ENCODE data around the gene U2AF2.

Gene U2AF2

GRCh38 chr19:55647732-55648584, 6.9 kb upstream of the U2AF2 start, which contains the start of gene CCDC106:
Gene CCDC106, plus strand, starts transcription at chr19:55648212. Its CDS starts 835 bp downstream, at chr19:55649047.
- peak; percentile 80 for DNase-seq (ENCODE audit: low read depth)
- H3K4me3 ChIP-seq (ENCODE audit: low read depth, low read length), result peak within 1 kb of the TSS; percentile 80
- TF ChIP-seq, protein P1, sequence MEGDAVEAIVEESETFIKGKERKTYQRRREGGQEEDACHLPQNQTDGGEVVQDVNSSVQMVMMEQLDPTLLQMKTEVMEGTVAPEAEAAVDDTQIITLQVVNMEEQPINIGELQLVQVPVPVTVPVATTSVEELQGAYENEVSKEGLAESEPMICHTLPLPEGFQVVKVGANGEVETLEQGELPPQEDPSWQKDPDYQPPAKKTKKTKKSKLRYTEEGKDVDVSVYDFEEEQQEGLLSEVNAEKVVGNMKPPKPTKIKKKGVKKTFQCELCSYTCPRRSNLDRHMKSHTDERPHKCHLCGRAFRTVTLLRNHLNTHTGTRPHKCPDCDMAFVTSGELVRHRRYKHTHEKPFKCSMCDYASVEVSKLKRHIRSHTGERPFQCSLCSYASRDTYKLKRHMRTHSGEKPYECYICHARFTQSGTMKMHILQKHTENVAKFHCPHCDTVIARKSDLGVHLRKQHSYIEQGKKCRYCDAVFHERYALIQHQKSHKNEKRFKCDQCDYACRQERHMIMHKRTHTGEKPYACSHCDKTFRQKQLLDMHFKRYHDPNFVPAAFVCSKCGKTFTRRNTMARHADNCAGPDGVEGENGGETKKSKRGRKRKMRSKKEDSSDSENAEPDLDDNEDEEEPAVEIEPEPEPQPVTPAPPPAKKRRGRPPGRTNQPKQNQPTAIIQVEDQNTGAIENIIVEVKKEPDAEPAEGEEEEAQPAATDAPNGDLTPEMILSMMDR (IDR thresholded peaks at IDR 0.05; ENCODE audit: insufficient read depth, low read depth, low read length, missing control alignments), result no peak

DNA sequence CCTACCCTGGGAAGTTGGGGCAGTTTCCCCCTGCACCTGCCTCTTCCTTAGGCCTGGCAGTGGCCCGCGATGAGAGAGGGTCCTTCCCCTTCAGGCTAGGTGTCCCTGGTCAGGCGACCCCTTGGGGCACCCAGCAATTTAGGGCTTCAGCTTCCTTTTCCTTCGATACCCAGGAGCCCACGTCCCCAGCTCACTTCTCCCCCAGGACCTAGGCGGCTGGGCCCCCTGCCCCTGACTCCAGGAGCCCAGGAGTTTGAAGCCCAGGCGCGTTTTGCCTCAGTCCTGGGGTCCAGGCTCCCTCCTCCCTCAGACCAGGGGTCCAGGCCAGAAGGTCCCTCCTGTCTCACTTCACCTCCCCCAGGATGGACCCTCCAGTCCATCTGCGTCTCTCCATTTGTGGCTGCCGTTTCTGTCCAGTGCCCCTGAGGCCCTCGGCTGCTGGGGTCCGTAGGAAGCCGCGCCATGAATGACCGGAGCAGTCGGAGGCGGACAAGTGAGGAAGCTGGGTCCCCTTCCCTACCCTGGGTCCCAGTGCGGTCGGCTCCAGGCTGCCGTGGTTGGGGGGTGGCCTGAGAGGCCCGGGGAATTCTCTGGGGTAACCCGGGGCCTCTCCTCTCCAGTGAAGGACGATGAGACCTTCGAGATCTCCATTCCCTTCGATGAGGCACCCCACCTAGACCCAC, 6.1 kb upstream of the U2AF2 start:
- TF ChIP-seq, protein P1 (IDR thresholded peaks at IDR 0.05; ENCODE audit: insufficient read depth, low read depth, low read length, missing control alignments), result no peak
- no peak for DNase-seq (ENCODE audit: low read depth)

GRCh38 chr19:55649268-55650125, 5.3 kb upstream of the U2AF2 start:
- TF ChIP-seq, protein P1 (IDR thresholded peaks at IDR 0.05; ENCODE audit: insufficient read depth, low read depth, low read length, missing control alignments), result no peak
- DNase-seq (ENCODE audit: low read depth), result no peak
- H3K4me3 ChIP-seq (ENCODE audit: low read depth, low read length), result peak overlapping the region; percentile 80

More for the DNA sequence above, 6.1 kb upstream of the U2AF2 start:
- peak overlapping the region; percentile 80 for H3K4me3 ChIP-seq (ENCODE audit: low read depth, low read length)

GRCh38 chr19:55650126-55650557, 4.7 kb upstream of the U2AF2 start:
- TF ChIP-seq, protein P1 (IDR thresholded peaks at IDR 0.05; ENCODE audit: insufficient read depth, low read depth, low read length, missing control alignments), result no peak
- H3K4me3 ChIP-seq (ENCODE audit: low read depth, low read length), result no peak overlapping the region
- DNase-seq (ENCODE audit: low read depth), result no peak

- no peak for DNase-seq (ENCODE audit: low read depth)
- H3K4me3 ChIP-seq (ENCODE audit: low read depth, low read length), result no peak overlapping the region
- TF ChIP-seq, protein P1 (IDR thresholded peaks at IDR 0.05; ENCODE audit: insufficient read depth, low read depth, low read length, missing control alignments), result no peak
Measured at GRCh38 chr19:55650602-55651230, 4.1 kb upstream of the U2AF2 start.

GRCh38 chr19:55651236-55651635, 3.6 kb upstream of the U2AF2 start:
- TF ChIP-seq, protein P1 (IDR thresholded peaks at IDR 0.05; ENCODE audit: insufficient read depth, low read depth, low read length, missing control alignments), result no peak
- DNase-seq (ENCODE audit: low read depth), result no peak
- no peak overlapping the region for H3K4me3 ChIP-seq (ENCODE audit: low read depth, low read length)
